ENCODE measurements around the gene CREB3L2. TPM values are rescaled to one million over a fixed set of nuclear protein-coding genes. Genes with fewer than 3 reads are reported as not detected.

The CREB3L2 gene
- total and polyA plus RNA-seq, 2 donors (not counting 1 experiment from before 2014, with no cell fraction given): 39.3 to 63.7 TPM

DNA sequence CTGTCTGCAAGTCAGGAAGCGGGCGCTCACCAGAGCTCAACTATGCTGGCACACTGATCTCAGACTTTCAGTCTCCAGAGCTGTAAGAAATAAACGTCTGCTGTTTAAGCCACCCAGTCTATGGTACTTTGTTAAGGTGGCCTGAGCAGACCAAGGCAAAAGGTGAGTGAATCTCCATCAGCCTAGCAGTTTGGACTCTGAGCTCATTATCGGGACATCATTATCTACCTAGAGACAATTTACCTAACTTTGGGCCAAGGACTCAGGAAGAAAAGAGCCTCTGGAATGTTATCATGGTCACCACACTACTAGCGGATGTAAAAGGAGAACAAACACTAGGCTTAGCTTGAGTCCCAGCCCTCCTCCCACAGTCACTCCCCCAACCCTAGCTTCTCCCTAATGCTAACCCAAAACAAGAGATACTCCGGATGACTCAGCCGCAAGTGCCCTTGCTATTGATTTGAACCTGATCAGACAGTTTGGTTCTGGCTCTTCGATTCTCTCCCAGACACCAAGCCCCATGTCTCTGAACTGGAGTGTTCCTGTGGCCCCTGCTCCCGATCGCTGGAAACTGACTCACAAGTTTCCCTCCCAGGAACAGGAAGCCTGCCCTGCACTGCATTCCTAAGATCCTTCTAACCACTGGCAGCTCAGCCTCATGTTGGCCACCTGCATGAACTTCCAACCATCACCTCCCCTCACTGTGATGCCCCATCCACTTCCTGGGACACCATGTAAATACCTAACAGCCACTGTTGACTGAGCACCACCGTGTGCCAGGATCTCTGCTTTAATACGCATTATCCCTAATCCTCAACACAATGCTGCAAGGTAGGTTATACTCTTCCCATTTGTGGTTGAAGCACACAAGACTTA, 34.5 kb downstream of the CREB3L2 start:
- H2AFZ ChIP-seq (ENCODE audit: low read length): no peak overlapping the region
- H3K27me3 ChIP-seq (ENCODE audit: control insufficient read depth, insufficient read depth, low read length): no peaks in the 10 kb centered on the region
- peaks cover 86% of the 10 kb centered on the region for H3K79me2 ChIP-seq (ENCODE audit: control insufficient read depth, insufficient read depth, low read length)
- H3K27ac ChIP-seq (ENCODE audit: insufficient read depth, low read length): peak overlapping the region; percentile 33
- no peak overlapping the region for H3K9ac ChIP-seq (ENCODE audit: insufficient read depth, low read length)
- H3K36me3 ChIP-seq (ENCODE audit: control insufficient read depth, insufficient read depth, low read length): peaks cover 5% of the 10 kb centered on the region
- H4K20me1 ChIP-seq (ENCODE audit: control insufficient read depth, extremely low read depth, insufficient read depth, low read length): no peaks in the 10 kb centered on the region
- peak overlapping the region; percentile 23 for H3K4me2 ChIP-seq (ENCODE audit: extremely low read depth, insufficient read depth, low read length)
- peaks cover 12% of the 10 kb centered on the region for H3K4me1 ChIP-seq (ENCODE audit: control insufficient read depth, extremely low read depth, insufficient read depth, low read length)
- DNase-seq (ENCODE audit: low read depth in 2 of 2): peak; percentile 48 to 93
- TF ChIP-seq, protein P1, sequence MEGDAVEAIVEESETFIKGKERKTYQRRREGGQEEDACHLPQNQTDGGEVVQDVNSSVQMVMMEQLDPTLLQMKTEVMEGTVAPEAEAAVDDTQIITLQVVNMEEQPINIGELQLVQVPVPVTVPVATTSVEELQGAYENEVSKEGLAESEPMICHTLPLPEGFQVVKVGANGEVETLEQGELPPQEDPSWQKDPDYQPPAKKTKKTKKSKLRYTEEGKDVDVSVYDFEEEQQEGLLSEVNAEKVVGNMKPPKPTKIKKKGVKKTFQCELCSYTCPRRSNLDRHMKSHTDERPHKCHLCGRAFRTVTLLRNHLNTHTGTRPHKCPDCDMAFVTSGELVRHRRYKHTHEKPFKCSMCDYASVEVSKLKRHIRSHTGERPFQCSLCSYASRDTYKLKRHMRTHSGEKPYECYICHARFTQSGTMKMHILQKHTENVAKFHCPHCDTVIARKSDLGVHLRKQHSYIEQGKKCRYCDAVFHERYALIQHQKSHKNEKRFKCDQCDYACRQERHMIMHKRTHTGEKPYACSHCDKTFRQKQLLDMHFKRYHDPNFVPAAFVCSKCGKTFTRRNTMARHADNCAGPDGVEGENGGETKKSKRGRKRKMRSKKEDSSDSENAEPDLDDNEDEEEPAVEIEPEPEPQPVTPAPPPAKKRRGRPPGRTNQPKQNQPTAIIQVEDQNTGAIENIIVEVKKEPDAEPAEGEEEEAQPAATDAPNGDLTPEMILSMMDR (conservative IDR thresholded peaks at IDR 0.05 in 1 of 2, IDR thresholded peaks at IDR 0.05 in 1 of 2; ENCODE audit: low read depth in 1 of 2, low read length in 2 of 2): no peak
- no peak for TF ChIP-seq EZH2 (IDR thresholded peaks at IDR 0.05; ENCODE audit: low read length, missing control alignments)
- no peaks in the 10 kb centered on the region for H3K9me3 ChIP-seq (ENCODE audit: control insufficient read depth, insufficient read depth, low read depth, low read length)
- no peak overlapping the region for H3K4me3 ChIP-seq (replicated peaks in 1 of 4; ENCODE audit: control extremely low read depth in 1 of 4, insufficient read depth in 1 of 4, low read depth in 3 of 4, low read length in 4 of 4)

DNA sequence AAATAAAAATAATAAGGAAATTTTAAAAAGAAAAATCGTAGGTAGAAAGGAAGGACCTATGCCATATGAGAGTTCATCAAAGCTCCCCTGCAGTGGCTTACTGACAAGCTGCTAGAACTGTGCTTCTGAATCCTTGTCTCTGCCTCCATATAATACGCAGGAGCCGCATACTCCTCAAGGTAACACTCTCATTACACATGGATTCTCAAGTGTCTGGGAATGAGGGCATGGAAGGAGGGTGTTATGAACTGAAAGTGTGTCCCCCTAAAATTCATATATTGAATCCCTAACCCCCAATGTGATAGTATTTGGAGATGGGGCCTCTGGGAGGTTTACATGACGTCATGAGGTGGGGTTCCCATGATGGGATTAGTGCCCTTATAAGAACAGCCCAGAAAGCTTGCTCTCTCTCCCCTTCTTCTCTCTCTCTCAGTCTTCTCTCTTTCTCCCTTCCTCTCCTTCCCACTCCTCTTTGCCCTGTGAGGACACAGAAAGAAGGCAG, 35.2 kb downstream of the CREB3L2 start:
- no peaks in the 10 kb centered on the region for H3K9me3 ChIP-seq (ENCODE audit: control insufficient read depth, insufficient read depth, low read depth, low read length)
- peak overlapping the region; percentile 33 for H3K27ac ChIP-seq (ENCODE audit: insufficient read depth, low read length)
- no peak overlapping the region for H2AFZ ChIP-seq (ENCODE audit: low read length)
- DNase-seq (ENCODE audit: low read depth in 2 of 2): no peak
- H3K4me1 ChIP-seq (ENCODE audit: control insufficient read depth, extremely low read depth, insufficient read depth, low read length): peaks cover 15% of the 10 kb centered on the region
- H4K20me1 ChIP-seq (ENCODE audit: control insufficient read depth, extremely low read depth, insufficient read depth, low read length): no peaks in the 10 kb centered on the region
- no peak overlapping the region for H3K4me3 ChIP-seq (replicated peaks in 1 of 4; ENCODE audit: control extremely low read depth in 1 of 4, insufficient read depth in 1 of 4, low read depth in 3 of 4, low read length in 4 of 4)
- TF ChIP-seq, protein P1 (conservative IDR thresholded peaks at IDR 0.05 in 1 of 2, IDR thresholded peaks at IDR 0.05 in 1 of 2; ENCODE audit: low read depth in 1 of 2, low read length in 2 of 2): no peak
- TF ChIP-seq EZH2 (IDR thresholded peaks at IDR 0.05; ENCODE audit: low read length, missing control alignments): no peak
- H3K9ac ChIP-seq (ENCODE audit: insufficient read depth, low read length): no peak overlapping the region
- H3K4me2 ChIP-seq (ENCODE audit: extremely low read depth, insufficient read depth, low read length): no peak overlapping the region
- peaks cover 5% of the 10 kb centered on the region for H3K36me3 ChIP-seq (ENCODE audit: control insufficient read depth, insufficient read depth, low read length)
- H3K79me2 ChIP-seq (ENCODE audit: control insufficient read depth, insufficient read depth, low read length): peaks cover 86% of the 10 kb centered on the region
- H3K27me3 ChIP-seq (ENCODE audit: control insufficient read depth, insufficient read depth, low read length): no peaks in the 10 kb centered on the region

DNA sequence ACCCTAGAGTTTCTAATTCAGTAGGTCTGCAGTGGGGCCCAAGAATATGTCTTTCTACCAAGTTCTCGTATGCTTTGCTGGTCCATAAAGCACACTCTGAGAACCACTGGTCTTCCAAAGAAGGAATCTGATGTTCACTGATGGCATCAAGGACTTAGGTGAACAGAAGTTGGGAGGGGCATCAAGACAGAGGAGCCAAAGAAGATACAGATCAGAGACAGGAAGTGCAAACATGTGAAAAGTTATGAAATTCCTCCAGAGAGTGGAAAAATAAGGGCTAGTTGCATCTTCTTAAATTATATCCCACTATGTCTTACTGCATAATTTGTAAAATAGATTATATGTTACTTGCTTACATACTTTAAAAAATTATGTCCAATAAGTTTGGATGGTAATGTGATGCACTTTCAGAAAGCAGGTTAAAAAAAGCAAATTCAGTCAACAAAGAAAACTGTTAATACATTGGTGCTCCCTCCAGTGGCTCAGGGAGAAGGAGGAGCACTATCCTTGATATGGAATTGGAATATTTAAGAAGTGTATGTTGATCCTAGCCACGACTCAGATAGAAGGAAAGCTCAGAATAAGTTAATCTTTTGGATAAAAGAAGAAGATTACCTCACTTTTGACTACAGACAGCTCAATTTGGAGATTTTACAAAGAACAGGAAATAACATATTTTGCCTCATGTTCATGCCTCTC, 35.8 kb downstream of the CREB3L2 start:
- DNase-seq (ENCODE audit: low read depth in 2 of 2): no peak
- H3K27ac ChIP-seq (ENCODE audit: insufficient read depth, low read length): no peak overlapping the region

More for the DNA sequence above, 35.8 kb downstream of the CREB3L2 start:
- TF ChIP-seq EZH2 (IDR thresholded peaks at IDR 0.05; ENCODE audit: low read length, missing control alignments): no peak
- TF ChIP-seq, protein P1 (conservative IDR thresholded peaks at IDR 0.05 in 1 of 2, IDR thresholded peaks at IDR 0.05 in 1 of 2; ENCODE audit: low read depth in 1 of 2, low read length in 2 of 2): peak in 1 of 2 donors; percentile 15
- no peaks in the 10 kb centered on the region for H3K9me3 ChIP-seq (ENCODE audit: control insufficient read depth, insufficient read depth, low read depth, low read length)
- H3K36me3 ChIP-seq (ENCODE audit: control insufficient read depth, insufficient read depth, low read length): peaks cover 5% of the 10 kb centered on the region
- H3K4me1 ChIP-seq (ENCODE audit: control insufficient read depth, extremely low read depth, insufficient read depth, low read length): peaks cover 18% of the 10 kb centered on the region
- no peak overlapping the region for H3K4me3 ChIP-seq (replicated peaks in 1 of 4; ENCODE audit: control extremely low read depth in 1 of 4, insufficient read depth in 1 of 4, low read depth in 3 of 4, low read length in 4 of 4)
- H3K9ac ChIP-seq (ENCODE audit: insufficient read depth, low read length): no peak overlapping the region
- no peak overlapping the region for H2AFZ ChIP-seq (ENCODE audit: low read length)
- no peaks in the 10 kb centered on the region for H4K20me1 ChIP-seq (ENCODE audit: control insufficient read depth, extremely low read depth, insufficient read depth, low read length)
- H3K4me2 ChIP-seq (ENCODE audit: extremely low read depth, insufficient read depth, low read length): no peak overlapping the region
- peaks cover 88% of the 10 kb centered on the region for H3K79me2 ChIP-seq (ENCODE audit: control insufficient read depth, insufficient read depth, low read length)
- no peaks in the 10 kb centered on the region for H3K27me3 ChIP-seq (ENCODE audit: control insufficient read depth, insufficient read depth, low read length)

Data from fibroblast of lung (primary cell).